Epithelial cell of esophagus (primary cell): ENCODE data around the gene GNPTAB.

ENCODE experiments used
- DNase-seq: peaks from one replicate; pipeline ENCODE4 v3.0.0; 2010; ENCODE audit warnings: low read depth
- H3K4me3 ChIP-seq: 2 replicates; pipeline ENCODE4 v1.5.1; 2011; ENCODE audit warnings: mild to moderate bottlenecking, low read length, control low read depth
- TF ChIP-seq, protein P1 (sequence below): IDR thresholded peaks from 2 replicates; pipeline ENCODE4 v1.5.1; 2011; ENCODE audit warnings: low read depth, mild to moderate bottlenecking, low read length, control low read depth, inconsistent platforms; ENCODE audit not compliant: insufficient read depth; ENCODE audit errors: missing control alignments

GNPTAB gene

DNA sequence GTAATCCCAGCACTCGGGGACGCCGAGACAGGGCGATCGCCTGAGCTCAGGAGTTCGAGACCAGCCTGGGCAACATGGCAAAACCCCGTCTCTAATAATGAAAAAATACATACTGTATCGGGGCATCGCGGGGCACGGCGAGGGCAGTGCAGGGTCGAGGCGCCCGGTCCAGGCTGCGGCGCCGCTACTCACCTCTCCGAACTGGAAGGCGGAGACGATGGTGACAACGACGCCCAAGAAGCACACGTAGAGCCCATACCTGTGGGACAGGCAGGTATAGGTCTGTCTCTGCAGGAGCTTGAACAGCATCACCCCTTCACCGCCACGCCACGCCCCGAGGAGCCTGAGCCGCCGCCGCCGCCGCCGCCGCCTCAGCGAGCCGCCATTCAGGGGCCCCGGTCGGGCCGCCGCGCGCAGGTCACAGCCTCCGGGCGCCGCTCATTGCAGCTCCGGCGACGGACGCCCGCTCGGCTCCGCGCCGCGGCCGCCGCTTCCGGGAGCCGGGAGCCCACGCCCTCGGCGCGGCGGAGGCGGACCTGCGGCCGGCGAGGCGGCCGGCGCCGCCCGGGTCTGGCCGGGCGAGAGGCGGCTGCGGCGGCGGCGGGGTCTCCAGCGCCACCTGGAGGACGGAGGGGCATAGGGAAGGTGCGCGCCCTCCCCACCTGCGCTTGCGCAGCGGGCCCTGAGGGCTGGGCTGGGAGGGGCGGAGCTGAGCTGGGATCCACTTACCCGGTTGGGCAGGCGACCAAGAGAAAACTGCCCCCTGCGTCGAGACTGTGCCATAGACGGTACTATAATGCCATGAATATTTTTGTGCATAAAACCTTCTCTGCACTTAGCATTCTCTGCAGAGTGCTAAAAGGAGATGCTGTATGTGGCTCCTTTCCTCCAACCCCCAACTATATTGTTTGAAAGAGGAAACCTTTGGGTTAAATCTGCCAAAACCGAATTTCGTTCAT lies at the start of gene GNPTAB:
GNPTAB (minus strand) TSS at position 593 of the 959 bp plus-strand sequence; CDS start at position 309, 284 bp downstream.
- TF ChIP-seq, protein P1, sequence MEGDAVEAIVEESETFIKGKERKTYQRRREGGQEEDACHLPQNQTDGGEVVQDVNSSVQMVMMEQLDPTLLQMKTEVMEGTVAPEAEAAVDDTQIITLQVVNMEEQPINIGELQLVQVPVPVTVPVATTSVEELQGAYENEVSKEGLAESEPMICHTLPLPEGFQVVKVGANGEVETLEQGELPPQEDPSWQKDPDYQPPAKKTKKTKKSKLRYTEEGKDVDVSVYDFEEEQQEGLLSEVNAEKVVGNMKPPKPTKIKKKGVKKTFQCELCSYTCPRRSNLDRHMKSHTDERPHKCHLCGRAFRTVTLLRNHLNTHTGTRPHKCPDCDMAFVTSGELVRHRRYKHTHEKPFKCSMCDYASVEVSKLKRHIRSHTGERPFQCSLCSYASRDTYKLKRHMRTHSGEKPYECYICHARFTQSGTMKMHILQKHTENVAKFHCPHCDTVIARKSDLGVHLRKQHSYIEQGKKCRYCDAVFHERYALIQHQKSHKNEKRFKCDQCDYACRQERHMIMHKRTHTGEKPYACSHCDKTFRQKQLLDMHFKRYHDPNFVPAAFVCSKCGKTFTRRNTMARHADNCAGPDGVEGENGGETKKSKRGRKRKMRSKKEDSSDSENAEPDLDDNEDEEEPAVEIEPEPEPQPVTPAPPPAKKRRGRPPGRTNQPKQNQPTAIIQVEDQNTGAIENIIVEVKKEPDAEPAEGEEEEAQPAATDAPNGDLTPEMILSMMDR: peak; percentile 53
- peak; percentile 92 for DNase-seq
- H3K4me3 ChIP-seq: peak within 1 kb of the TSS; percentile 72

DNA sequence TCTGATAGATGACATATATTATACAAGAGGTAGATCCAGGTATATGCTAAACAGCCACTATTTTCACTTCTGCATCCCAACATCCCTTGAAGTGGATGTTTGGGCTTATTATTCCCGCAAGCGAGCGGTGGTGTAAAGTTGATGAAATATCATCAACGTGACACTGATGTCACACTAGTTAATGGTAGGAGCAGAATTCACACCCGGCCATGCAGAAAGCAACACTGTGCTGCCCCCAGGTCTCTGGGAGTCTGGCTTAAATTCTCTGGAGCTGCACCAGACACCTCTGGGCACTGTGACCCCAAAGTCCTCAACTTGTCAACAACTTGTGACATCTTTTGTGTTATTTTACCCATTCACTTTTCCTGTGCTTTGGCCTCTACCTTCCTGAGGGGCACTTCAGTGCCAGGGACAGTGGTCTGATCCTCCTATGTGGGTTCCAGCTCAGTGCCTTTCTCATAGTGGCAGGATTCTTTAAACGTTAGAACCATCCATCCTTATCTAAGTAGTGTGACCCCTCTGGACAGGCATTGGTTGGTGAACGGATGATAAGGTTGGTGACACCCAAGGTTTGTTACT lies 47.6 kb upstream of the GNPTAB start:
- TF ChIP-seq, protein P1: no peak
- DNase-seq: no peak
- H3K4me3 ChIP-seq: peak overlapping the region; percentile 56

DNA sequence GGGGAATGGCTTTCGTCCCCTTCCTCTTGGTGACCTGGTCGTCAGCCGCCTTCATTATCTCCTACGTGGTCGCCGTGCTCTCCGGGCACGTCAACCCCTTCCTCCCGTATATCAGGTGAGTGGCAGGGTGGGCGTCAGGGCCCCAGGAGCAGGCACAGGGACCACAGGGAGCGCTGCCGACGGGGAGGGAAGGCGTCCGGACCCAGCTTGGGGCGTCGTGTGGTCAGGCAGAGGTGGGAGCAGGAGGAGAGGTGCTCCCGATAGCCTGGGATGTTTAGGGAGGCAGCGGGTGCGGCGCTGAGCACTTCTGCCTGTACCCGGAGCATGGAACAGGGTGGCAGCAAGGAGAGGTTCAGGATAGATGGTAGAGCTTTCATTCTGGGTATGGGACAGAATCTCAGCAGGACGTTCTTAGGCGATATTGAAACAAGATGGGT lies 47.1 kb upstream of the GNPTAB start:
- H3K4me3 ChIP-seq: peak overlapping the region; percentile 56
- DNase-seq: peak; percentile 32
- TF ChIP-seq, protein P1: no peak

DNA sequence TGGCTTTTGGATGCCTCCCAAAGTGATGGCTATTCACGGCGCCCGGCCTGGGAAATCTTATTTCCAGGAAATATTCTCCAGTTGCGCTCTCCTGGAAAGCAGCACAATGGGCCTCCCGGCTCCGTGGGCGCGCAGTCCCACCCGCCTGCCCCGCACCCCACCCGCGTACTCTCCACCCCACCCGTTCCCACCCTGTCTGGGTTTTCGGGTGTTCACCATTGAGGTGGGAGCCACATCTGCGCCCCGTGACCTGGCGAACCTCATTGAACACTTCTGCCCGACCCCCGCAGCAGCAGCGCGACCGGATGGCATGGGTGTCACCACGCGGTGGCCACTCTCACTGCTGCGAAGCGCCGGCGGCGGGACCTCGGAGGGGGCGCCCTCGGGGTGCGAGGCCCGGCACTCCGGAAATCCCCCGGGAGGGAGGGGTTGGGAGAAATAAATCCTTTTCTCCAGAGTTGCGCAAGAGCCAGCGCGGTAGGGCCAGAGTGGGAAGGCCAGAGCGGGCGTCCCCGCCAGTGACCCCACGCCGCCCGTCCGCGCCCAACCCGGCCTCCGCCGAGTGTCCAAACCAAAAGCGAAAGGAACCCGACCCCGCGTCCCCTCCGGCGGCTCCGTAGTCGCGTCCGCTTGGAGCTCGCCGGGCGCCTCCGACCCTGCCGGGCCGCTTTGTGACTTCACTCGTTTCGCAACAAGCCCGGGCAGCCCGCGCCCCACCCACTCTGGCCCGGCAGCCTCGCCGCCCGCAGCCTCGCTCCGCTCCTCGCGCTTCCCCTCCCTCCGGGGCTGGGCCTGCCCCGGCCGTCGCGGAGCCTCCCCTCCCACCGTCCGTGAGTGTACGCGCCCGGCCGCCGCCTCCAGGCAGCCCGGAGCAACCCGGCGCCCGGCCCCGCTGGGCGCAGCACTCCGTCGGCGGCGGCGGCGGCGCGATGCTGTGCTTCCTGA lies 46.4 kb upstream of the GNPTAB start, which contains the start of gene DRAM1:
DRAM1 (plus strand) TSS at position 720 of the 945 bp plus-strand sequence; CDS start at position 930, 210 bp downstream.
- peak; percentile 94 for DNase-seq
- H3K4me3 ChIP-seq: peak within 1 kb of the TSS; percentile 69
- TF ChIP-seq, protein P1: no peak

DNA sequence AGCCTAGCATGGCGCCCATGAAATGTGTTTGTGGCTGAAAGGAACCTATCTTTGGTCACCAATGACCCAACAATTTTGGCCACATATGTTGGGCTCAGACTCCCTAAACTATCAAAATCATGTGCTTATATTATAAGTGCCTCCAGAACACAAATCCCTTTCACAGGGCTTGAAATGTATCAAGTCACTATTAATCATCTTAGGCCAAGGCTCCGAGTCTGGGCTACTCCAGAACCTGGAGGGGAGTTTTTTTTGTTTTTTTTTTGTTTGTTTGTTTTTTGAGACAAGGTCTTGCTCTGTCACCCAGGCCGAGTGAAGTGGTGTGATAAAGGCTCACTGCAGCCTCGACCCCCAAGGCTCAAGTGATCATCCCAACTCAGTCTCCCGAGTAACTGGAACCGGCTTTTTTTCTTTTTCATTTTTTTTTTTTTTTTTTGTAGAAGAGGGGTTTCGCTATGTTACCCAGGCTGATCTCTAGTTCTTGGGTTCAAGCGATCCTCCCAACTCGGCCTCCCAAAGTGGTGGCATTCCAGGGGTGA lies 45.6 kb upstream of the GNPTAB start:
- TF ChIP-seq, protein P1: no peak
- peak; percentile 21 for DNase-seq
- H3K4me3 ChIP-seq: peak overlapping the region; percentile 69

DNA sequence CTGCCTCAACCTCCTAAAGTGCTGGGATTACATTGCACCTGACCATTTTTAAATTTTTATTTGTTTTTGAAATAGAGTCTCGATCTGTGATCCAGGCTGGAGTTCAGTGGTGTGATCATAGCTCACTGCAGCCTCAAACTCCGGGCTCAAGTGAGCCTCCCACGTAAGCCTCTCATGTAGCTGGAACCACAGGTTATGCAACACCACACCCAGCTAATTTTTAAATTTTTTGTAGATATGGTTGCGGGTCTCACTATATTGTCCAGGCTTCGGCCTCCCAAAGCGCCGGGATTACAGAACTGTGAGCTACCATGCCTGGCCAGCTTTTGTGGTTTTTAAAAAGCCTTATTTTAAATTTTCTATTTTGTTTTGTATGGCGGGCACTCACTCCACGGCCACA lies 44.4 kb upstream of the GNPTAB start:
- no peak for DNase-seq

More for the DNA sequence above, 44.4 kb upstream of the GNPTAB start:
- TF ChIP-seq, protein P1: no peak
- no peak overlapping the region for H3K4me3 ChIP-seq
